NCI-H460 (cell line): ENCODE results near the gene ABHD17C. TPM values are rescaled to one million over a fixed set of nuclear protein-coding genes. Genes with fewer than 3 reads are reported as not detected.
"Not testable (repeated sequence)": the region's sequence is repeated elsewhere in the genome, so short reads cannot be mapped to it uniquely, and the experiment has no call there.

Experiments
- DNase-seq: peaks from one replicate; pipeline ENCODE4 v3.0.0-alpha.2; 2016; ENCODE audit warnings: low read depth; ENCODE audit errors: extremely low read depth
- polyA plus RNA-seq: library from polyadenylated mRNA; depleted of rRNA; stranded (reverse); fragments of >200 nt; gene quantifications from 2 replicates; pipeline ENCODE4 v1.2.3, GENCODE V29; 2014; cell fraction: nucleus; rRNA removed
- total RNA-seq: library from RNA; depleted of rRNA; stranded (reverse); fragments of >200 nt; shearing (Covaris generic); gene quantifications from 2 replicates; pipeline ENCODE4 v1.2.3, GENCODE V29; 2014; rRNA removed

ABHD17C gene
- 6.7 and 7.8 TPM in 2 replicates for total RNA-seq
- polyA plus RNA-seq, result 7.4 and 8.7 TPM in 2 replicates

DNA sequence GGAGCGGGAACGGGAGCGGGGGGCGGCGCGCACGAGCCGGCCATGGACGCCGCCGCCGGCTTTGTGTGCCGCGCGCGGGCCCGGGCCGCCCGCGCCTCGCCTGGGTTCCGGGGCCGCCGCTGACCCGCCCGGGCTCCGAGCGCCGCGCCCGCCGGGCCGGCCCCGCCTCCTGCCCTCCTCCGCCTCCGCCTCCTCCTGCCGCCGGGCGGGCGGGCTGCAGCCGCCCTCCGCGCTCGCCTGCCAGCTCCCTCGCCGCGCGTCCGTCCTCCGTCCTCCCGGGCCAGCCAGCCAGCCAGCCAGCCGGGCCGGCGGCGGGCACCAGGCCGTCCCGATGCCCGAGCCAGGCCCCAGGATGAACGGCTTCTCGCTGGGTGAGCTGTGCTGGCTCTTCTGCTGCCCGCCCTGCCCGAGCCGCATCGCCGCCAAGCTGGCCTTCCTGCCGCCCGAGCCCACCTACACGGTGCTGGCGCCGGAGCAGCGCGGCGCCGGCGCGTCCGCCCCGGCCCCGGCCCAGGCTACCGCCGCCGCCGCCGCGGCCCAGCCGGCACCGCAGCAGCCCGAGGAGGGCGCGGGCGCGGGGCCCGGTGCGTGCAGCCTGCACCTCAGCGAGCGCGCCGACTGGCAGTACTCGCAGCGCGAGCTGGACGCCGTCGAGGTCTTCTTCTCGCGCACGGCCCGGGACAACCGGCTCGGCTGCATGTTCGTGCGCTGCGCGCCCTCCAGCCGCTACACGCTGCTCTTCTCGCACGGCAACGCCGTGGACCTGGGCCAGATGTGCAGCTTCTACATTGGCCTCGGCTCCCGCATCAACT lies at the start of gene ABHD17C:
TSS of gene ABHD17C (plus strand) at position 212 of the 812 bp plus-strand sequence. CDS start at position 332, 120 bp downstream.
- DNase-seq, result peak; percentile 48

DNA sequence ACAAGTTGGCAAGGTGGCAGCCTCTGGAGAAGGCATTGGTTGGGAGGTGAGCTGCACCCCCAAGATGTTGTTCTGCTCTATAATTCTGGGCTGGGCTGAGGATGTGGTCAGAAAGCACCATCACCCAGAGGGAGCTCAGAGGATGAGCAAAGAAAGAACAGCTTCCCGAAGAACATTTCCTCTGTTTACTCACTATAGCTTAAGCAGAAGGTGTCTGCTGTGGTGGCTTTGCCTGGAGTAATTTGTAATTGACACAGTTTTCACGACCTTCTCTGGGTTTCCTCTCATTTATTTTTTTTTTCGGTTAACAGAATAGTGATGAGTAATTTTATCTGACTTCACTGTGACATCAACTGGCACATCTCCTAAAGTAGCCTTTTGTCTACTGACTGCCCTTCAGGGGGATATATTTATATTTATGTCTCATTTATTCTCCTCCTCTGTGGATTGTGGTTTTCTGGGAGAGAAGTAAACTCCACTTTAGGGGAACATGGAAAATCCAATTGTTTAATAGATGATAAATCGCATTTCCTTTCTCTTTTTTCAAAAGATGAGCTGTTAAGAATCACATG lies 49.5 kb upstream of the ABHD17C start:
- DNase-seq, result no peak

DNA sequence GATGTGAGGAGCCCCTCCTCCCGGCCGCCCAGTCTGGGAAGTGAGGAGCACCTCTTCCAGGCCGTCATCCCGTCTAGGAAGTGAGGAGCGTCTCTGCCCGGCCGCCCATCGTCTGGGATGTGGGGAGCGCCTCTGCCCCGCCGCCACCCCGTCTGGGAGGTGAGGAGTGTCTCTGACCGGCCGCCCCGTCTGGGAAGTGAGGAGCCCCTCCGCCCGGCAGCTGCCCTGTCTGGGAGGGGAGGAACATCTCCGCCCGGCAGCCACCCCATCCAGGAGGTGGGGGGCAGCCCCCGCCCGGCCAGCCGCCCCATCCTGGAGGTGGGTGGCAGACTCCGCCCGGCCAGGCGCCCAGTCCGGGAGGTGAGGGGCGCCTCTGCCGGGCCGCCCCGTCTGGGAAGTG lies 47.7 kb upstream of the ABHD17C start:
- not testable (repeated sequence) for DNase-seq

DNA sequence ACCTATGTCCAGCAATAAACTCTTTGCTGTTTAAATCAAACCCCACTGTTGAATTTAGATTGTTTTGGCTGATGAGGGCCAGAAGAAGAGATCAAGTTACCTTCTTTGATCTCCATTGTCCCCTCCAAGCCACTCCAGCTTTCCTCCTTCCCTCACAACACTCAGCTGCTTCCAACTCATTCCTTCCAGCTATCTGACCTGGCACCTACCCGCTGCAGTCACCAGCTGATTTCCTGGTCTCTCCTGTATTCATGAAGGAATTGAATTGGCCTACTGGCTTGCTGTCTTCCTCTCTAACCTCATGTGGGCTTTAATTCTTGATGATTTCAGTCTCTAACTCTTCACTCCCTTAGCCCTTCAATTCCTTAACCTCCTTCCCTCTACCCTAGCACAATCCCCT lies 40.8 kb upstream of the ABHD17C start:
- no peak for DNase-seq

DNA sequence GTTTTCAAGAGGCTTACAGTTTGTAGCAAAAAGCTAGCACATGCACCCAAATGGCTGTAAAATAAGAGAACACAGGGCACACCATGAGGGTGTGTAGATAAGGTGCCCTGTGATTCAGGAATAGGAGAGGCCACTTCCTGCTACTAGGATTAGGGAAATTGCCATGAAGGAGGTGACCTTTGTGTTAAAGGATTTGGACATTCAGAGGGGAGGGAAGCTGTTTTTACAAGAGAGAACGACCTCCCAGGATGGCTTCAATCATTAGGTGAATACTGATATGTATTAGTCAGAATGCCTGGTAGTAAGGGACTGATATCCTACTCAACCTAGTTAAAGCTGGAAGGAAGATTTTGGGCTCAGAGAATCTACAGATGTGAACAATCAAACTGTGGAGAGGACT lies 35.7 kb upstream of the ABHD17C start:
- DNase-seq, result no peak

DNA sequence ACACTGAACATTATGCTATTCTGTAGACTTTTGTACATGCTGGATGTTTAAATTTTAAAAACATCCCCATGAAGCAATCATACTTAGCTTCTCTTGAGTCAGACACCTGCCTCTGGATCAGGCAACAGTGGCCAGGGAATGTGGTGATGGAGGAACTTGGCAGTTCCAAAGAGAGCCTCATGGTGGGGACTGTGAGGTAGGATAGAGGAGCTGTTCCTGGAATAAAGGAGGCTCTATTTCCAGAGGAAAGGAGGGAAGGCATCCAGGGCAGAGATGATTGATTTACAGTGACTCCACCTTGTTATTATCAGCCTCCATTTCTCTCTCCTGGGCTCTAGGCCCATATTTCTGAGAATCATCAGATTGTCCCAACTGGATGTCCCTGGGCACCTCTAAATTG lies 35.0 kb upstream of the ABHD17C start:
- peak; percentile 30 for DNase-seq

DNA sequence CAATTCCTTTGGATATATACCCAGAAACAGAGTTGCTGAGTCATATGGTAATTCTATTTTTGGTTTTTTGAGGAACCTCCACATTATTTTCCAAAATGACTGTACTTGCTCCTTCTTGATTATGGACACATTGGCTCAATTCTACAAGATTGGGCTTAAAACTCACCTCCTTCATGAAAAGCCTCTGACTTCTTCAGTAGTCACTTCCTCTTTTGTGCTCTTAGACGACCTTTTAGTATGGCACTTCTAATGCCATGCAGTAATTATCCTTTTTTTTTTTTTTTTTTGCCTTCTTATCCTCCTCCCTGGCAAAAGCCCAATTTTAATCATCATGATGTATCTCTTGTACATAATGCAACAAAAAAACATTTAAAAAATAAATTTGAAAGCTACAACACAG lies 33.0 kb upstream of the ABHD17C start:
- DNase-seq, result no peak

DNA sequence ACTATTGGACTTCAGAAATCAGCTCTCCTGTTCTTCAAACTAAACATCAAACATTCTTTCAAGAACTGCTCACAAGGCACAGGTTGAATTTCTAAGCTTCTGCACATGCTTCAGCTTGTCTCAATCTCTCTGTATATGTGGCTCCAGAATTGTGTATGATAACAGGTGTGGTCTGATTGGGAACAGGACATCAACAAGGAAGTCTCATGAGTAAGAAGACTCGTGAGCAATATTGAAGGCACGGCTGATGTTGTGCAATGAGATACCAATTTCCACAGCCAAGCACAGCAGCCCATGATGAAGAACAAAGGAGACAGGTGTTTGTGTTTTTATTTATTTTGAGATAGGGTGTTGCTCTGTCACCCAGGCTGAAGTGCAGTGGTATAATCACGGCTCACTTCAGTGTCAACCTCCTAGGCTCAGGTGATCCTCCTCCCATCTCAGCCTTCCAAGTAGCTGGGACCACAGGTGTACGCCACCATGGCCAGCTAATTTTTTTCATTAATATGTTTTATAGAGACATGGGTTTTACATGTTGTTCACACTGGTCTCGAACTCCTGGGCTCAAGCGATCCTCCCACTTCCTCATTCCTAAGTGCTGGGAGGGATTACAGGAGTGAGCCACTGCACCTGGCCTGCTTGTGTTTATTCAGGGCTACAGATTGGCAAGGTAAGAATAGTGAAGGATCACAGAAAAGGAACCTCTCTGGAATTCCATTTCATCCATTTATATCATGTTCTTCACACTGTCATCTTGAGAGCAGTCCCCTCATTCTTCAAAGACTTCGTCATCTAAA lies 32.2 kb upstream of the ABHD17C start:
- no peak for DNase-seq

DNA sequence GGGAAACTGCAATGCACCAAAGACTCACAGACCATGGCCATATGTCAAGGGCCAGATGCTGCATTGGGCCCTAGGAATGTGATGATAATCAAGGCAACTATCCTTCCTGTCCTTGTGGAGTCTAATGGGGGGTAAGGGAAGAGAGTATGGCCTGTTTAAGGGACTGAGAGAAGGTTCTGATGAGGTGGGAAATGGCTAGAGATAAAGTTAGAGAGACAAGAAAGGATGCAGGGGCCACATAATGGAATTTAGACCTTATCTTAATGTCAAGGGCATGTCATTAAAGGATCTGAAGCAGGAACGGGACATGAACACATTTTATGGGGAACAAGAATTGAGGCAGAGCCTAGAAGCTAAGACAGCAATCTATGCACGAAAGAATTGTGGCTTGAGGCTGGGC lies 30.0 kb upstream of the ABHD17C start:
- DNase-seq, result no peak

DNA sequence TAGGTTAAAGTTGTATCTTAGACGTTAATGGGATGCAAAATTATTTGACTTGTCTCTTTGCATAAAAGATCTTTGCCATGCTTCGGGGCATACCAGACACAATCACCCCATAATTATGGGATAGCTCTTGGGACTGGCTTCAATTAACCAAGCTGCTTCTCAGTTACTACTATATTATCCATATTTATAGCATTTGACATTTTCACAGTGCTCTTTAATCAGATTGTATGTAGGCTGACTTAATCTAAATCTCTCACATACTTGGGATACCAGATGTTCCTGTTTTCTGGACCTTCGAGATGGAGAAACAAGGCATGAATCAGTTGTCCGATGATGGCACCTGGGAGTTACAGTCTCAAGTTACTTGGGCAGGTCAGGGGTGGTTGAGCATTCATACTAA lies 27.2 kb upstream of the ABHD17C start:
- no peak for DNase-seq

DNA sequence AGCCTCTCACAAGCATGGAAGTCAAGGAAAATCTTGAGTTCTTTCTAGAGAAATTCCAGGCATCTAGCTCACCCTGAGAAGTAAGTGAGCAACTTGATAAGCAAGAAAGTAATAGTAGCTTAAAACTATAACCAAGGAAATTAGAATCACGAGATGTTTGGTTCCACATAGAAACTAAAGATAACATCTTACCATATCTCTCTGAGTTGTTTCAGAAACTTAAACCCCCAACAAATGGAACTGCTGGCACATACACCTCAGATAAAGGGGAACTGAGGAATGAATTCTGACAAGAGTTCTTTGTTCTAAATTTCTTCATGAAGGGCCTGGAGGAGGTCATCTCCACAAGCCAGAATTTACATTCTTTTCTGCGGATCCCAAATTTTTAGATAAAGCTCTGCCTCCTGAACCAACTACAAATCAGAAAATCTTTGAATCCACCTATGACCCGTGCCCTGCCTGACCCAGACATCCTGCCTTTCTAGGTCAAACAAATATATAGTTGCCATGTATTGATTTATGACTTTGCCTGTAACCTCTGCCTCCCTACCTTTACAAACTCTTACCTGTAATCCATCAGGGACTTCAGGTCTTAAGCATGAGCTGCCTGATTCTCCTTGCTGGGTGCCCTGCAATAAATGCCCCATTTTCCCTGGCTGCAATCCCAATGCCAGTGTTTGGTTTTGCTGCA lies 26.4 kb upstream of the ABHD17C start:
- DNase-seq, result no peak

DNA sequence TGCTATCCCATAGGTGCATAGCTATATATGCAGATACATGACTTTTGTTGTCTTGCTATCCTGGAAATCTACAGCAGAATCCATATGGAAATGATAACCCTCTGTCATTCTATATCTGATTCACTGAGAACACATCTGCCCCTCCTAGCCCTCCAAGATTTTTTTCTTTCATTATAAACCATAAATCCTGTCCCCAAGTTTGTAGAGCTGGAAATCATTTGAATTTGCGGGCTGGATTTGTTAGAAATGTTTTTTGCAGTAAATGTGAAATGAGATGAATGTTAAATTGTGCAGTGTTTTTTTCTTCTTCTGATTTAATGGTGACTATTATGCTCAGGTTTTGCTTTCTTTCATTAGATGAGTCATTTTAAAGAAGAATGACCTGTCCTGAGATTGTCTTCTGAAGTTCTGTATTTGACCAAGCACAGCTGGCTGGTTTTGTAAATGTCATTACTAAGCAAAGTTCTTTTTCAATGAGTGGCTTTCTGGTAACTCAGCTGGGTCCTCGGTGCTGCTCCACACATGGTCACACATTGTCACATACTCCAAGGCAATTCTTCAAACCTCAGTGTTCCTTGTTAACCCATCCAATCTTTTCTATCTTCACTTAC lies 25.3 kb upstream of the ABHD17C start:
- no peak for DNase-seq

DNA sequence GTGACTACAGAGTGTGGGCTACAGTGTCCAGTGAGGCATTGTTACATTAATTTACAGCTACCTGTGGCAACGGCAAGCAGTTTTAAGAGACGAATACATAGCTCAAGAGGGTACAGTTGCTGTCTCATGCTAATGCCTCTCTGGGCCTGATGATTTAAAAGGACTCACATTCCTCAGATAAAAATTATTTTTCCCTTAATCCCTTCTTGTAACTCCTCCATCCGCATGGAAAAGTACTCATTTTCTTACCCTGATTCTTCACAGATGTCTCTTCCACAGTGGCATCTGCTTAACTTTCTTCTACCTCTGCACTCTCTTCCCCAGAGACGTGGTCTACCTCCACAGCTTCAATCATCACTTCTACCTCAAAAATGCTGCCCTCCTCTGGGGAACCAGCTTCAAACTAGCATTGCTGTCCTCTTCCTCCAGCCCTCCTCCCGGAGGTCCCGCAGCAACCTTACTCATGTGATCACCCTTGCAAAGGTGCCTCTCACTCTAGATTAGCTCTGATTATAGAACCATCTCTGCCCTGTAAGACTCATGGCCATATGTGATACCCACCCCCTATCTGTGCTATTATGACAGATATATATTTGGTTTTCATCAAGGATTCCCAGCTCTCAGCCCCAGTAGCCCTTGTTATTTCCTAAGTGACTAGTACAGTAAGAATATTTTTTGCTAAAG lies 21.4 kb upstream of the ABHD17C start:
- DNase-seq, result no peak

DNA sequence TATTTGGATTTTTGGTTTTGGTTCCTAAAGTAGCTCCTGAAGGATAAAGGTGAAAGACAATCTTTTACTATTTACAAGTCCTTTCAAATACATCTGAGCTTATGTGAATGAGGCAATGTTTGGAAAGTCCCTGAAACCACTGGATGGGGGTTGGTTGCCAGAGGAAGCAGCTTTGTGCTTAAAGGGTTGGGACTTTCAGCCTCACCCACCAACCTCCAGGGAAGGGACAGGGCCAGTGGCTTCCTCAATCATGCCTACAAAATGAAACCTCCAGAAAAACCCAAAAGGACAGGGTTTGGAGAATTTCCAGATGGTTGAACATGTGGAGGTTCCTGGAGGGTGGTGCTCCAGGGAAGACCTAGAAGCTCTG lies 20.9 kb upstream of the ABHD17C start:
- DNase-seq, result no peak

DNA sequence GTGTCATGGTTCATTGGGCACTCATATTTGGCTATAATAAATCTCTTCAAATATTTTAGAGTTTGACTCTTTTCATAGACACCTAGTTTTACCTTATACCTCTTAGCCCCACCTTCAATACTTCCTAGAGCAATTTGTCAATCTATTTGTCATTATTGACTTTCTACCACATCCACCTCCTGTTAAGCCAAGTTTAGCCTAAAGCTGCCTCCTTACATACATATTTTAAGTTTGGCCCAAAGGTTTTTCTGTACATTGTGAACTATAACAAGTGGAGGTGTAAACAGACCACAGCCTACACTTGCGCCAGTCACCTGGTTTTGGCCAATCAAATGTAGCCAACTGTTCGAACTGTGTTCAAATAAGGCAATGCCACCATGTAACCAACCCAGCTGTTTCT lies 18.1 kb upstream of the ABHD17C start:
- DNase-seq, result no peak

DNA sequence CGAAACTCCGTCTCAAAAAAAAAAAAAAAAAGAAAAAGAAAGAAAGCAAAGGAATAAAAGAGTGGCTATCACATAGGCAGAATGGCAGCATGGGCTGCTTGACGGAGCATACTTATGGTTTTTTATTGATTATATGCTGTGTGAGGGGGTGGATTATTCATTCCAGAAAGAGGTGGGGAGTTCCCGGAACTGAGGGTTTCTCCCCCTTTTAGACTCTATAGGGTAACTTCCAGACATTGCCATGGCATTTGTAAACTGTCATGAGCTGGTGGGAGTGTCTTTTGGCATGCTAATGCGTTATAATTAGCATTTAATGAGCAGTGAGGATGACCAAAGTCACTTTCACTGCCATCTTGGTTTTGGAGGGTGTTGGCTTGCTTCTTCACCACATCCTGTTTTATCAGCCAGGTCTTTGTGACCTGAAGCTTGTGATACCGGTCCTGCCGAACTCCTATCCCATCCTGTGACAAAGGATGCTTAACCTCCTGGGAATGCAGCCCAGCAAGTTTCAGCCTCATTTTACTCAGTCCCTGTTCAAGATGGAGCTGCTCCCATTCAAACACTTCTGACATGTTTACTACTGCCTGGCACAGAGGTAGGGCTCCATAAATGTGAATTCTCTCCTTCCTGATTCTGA lies 15.8 kb upstream of the ABHD17C start:
- DNase-seq, result no peak

DNA sequence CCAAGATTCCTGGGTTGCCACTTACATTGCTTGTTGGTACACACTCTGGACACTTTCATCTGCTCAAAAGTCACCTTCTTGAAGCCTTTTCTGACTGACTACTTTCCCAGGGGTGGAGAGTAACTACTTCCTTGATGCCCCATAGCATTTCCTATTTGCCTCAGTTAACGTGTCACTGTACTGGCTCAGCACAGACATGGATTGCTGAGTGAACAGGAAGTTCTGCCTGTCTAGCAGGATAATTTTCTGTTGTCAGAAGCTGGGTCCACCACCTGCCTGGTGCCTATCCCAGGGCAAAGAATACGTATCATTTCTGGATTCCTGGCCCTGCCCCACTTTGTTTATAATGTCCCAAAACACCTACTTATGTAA lies 15.3 kb upstream of the ABHD17C start:
- no peak for DNase-seq

DNA sequence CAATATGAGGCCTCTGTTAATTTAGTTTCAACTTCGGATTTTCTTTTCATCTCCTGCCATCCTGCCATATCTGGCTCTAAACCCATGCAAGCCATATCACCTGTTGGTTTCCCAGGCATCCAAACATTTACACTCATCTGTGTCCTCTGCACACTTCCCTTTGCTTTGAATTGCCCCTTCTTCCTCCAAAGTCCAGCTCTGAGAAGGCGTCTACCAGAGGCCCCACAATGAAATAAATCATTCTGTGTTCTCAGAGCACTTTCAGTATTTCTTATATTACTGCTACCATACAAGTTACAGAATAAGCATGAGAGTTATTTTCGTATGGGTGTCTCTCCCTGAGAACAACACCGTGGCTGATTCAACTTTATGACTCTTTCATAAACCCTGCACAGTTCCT lies 12.9 kb upstream of the ABHD17C start:
- DNase-seq, result no peak

DNA sequence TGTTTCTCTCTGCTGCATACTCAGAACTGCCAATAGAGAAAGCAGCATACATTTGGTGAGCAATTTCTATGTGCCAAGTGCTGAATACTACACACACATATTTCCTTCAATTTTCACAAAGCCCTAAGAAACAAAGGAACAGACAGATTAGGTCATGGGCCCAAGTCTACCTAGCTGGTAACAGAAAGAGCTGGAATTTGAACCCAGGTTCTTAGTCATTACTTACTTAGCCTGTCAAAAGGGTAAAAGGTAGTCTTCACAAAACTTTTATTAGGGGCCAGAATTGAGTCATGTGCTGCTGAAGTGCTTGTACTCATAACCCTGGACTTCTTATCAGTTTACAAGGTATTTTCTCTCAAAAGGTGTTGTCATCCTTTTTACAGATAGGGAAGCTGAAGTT lies 10.4 kb upstream of the ABHD17C start:
- no peak for DNase-seq

DNA sequence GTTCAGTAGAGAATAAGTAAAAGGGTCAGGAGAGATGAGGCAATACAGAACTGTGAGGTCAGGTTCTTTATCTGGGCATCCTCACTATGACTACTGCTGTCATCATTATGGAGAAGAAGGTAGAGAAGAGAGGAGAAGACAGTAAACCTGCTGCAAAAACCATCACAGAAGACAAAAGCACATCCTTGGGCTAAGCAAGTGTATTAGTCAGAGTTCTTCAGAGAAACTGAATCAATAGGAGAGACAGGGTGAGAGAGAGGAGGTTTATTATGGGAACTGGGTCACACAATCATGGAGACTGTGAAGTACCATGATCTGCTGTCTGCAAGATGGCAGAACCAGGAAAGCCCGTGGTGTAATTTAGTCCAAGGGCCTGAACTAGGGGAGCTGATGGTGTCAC lies 9.5 kb upstream of the ABHD17C start:
- no peak for DNase-seq
